Thyroid gland (tissue), 4 donors: ENCODE measurements around the gene PTPRN2. TPM values are rescaled to one million over a fixed set of nuclear protein-coding genes. Genes with fewer than 3 reads are reported as not detected.

Source experiments
- DNase-seq, 2 donors: peaks; one replicate each; pipeline ENCODE4 v3.0.0-alpha.2; 2019
- H3K27ac ChIP-seq, 3 donors: fragments of 200-600 bp; sonication (generic); 1 replicate in 2 of 3; 2 replicates in 1 of 3; pipeline ENCODE4 v1.5.1; 2016 to 2019; ENCODE audit warnings: mild to moderate bottlenecking in 1 of 3, moderate library complexity in 1 of 3
- H3K27me3 ChIP-seq: fragments of 200-600 bp; sonication (generic); one replicate; pipeline ENCODE4 v1.5.1; 2019
- H3K36me3 ChIP-seq, 2 donors: fragments of 200-600 bp; sonication (generic); one replicate each; pipeline ENCODE4 v1.5.1; 2016 to 2019
- H3K4me1 ChIP-seq, 2 donors: fragments of 200-600 bp; sonication (generic); one replicate each; pipeline ENCODE4 v1.5.1; 2017 to 2019
- H3K4me3 ChIP-seq, 3 donors: fragments of 200-600 bp; sonication (generic); replicated peaks in 1 of 3; 1 replicate in 2 of 3; 2 replicates in 1 of 3; pipeline ENCODE4 v1.5.1; 2016; ENCODE audit warnings: mild to moderate bottlenecking in 1 of 3
- H3K9me3 ChIP-seq: fragments of 200-600 bp; sonication (generic); one replicate; pipeline ENCODE4 v1.5.1; 2017
- POLR2A ChIP-seq, 2 donors: fragments of 450-650 bp; IDR thresholded peaks; one replicate each; pipeline ENCODE4 v1.6.1; 2017; ENCODE audit warnings: antibody characterized with exemption in 2 of 2, mild to moderate bottlenecking in 2 of 2, moderate library complexity in 1 of 2
- WGBS, 2 donors: methylation state at CpG; one replicate each; pipeline ENCODE4 v1.1.5; 2017; 5-methylcytosine and 5-hydroxymethylcytosine counted together
- intact Hi-C: fragments of 100-400 bp; cut with DNase I; formaldehyde crosslinking; loops from one replicate; pipeline ENCODE4 v1.15.1; 2023
- total RNA-seq, 4 donors: library from RNA; depleted of rRNA; stranded (reverse); fragments of >200 nt; gene quantifications; one replicate each; pipeline ENCODE4 v1.2.3, GENCODE V29; 2016
- TF ChIP-seq, protein P1 (sequence below), 6 experiments: fragments of 200-600 bp in 3 of 6; fragments of 450-650 bp in 3 of 6; sonication (generic) in 3 of 6; IDR thresholded peaks; one replicate each; pipeline ENCODE4 v1.5.1; 2016 to 2019; ENCODE audit warnings: antibody characterized with exemption in 6 of 6, mild to moderate bottlenecking in 2 of 6, inconsistent platforms in 1 of 6, moderate library complexity in 1 of 6

The PTPRN2 gene
- total RNA-seq, 4 donors from 2014 or later, result 4.2 to 9.9 (median 7.7) TPM

GRCh38 chr7:157498657-157499056, 1089.0 kb downstream of the PTPRN2 start:
- no peaks in the 10 kb centered on the region for H3K36me3 ChIP-seq
- no peak for DNase-seq
- intact Hi-C loops, result no loop called here
- no peak overlapping the region for H3K27ac ChIP-seq
- no peaks in the 10 kb centered on the region for H3K4me1 ChIP-seq
- WGBS, 2 donors, result 80 to 87% methylated on average over 11 to 12 of the region's 12 CpGs
- no peaks in the 10 kb centered on the region for H3K27me3 ChIP-seq
- H3K4me3 ChIP-seq, result no peak overlapping the region
- no peaks in the 10 kb centered on the region for H3K9me3 ChIP-seq
- no peak for TF ChIP-seq POLR2A (IDR thresholded peaks at IDR 0.05)
- TF ChIP-seq, protein P1, sequence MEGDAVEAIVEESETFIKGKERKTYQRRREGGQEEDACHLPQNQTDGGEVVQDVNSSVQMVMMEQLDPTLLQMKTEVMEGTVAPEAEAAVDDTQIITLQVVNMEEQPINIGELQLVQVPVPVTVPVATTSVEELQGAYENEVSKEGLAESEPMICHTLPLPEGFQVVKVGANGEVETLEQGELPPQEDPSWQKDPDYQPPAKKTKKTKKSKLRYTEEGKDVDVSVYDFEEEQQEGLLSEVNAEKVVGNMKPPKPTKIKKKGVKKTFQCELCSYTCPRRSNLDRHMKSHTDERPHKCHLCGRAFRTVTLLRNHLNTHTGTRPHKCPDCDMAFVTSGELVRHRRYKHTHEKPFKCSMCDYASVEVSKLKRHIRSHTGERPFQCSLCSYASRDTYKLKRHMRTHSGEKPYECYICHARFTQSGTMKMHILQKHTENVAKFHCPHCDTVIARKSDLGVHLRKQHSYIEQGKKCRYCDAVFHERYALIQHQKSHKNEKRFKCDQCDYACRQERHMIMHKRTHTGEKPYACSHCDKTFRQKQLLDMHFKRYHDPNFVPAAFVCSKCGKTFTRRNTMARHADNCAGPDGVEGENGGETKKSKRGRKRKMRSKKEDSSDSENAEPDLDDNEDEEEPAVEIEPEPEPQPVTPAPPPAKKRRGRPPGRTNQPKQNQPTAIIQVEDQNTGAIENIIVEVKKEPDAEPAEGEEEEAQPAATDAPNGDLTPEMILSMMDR (IDR thresholded peaks at IDR 0.05), result no peak

DNA sequence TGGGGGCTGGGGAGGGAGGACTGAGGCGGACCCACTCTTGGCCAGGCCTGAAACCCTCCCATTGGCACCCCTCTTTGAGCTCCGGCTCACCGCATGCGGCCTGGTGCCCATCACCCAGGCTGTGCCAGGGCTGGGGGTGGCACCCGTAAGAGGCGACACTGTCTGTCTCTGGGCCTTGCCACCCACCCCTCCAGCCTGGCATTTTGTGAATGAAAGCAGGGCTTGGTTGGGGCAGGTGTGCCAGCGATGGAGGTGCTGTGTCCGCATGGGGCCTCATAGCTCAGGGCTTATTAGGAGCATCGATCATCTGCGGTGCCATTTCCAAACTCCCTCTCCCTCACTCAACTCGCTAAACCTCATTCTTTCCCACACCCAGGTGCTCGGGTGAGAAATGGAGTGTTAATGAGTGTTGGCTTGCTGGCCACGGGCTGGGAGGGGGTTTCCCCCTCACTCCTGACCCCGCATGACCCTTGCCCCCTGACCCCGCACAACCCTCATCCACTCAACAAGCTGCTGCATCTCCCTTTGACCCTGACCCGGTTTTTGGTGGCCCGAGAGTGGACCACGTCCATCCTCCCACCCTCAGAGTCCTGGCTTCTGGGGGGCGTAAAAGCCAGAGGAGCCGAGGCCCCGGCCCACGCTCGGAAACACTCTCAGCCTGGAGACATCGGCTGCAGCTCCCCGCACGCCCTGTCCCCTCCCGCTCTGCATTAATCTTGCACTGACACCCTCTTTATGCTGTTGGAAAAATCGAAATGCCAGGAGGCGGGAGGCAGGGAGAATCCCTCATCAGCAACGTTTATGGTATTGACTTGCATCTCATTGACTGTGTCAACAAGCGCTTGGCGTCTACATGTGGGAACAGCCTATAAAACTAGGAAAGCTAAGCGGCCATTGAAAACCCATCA, 1089.6 kb downstream of the PTPRN2 start:
- no peaks in the 10 kb centered on the region for H3K9me3 ChIP-seq
- H3K4me3 ChIP-seq, result no peak overlapping the region
- TF ChIP-seq, protein P1 (IDR thresholded peaks at IDR 0.05), result no peak
- no peak for TF ChIP-seq POLR2A (IDR thresholded peaks at IDR 0.05)
- no peaks in the 10 kb centered on the region for H3K4me1 ChIP-seq
- no peaks in the 10 kb centered on the region for H3K36me3 ChIP-seq
- no peak overlapping the region for H3K27ac ChIP-seq
- no peaks in the 10 kb centered on the region for H3K27me3 ChIP-seq
- no peak for DNase-seq
- intact Hi-C loops, result no loop called here
- WGBS, 2 donors, result 80% methylated on average over 30 to 33 of the region's 33 CpGs

DNA sequence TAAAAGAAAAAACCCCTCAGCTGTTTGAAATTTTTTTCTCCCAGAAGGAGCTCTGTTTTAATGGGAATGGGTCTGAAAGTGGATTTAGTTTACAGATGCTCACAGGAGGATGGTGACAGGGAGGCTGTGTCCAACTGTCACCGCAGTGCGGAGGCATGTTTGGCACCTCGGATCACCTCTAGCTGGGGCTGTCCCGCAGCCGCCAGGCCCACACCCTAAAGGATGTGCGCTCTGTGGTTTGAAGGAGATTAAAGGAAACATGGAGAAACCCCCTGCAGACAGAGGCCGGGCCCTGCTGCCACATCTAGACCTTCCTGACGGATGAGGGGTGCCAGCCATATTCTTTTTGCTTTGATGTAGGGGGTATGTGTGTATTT, 1090.3 kb downstream of the PTPRN2 start:
- no peaks in the 10 kb centered on the region for H3K36me3 ChIP-seq
- no peak for TF ChIP-seq POLR2A (IDR thresholded peaks at IDR 0.05)
- TF ChIP-seq, protein P1 (IDR thresholded peaks at IDR 0.05), result no peak
- intact Hi-C loops, result no loop called here
- H3K27me3 ChIP-seq, result no peaks in the 10 kb centered on the region
- H3K9me3 ChIP-seq, result no peaks in the 10 kb centered on the region
- H3K27ac ChIP-seq, result no peak overlapping the region
- 84 to 89% methylated on average over 8 of the region's 8 CpGs for WGBS, 2 donors
- no peaks in the 10 kb centered on the region for H3K4me1 ChIP-seq
- no peak for DNase-seq
- H3K4me3 ChIP-seq, result no peak overlapping the region

- no peak for DNase-seq
- 62 to 65% methylated on average over 29 to 31 of the region's 31 CpGs for WGBS, 2 donors
These were observed 1091.0 kb downstream of the PTPRN2 start for GRCh38 chr7:157496416-157497275.

More at GRCh38 chr7:157496416-157497275, 1091.0 kb downstream of the PTPRN2 start:
- H3K36me3 ChIP-seq, result no peaks in the 10 kb centered on the region
- H3K9me3 ChIP-seq, result no peaks in the 10 kb centered on the region
- H3K4me3 ChIP-seq, result no peak overlapping the region
- H3K27ac ChIP-seq, result no peak overlapping the region
- TF ChIP-seq, protein P1 (IDR thresholded peaks at IDR 0.05), result no peak
- no peak for TF ChIP-seq POLR2A (IDR thresholded peaks at IDR 0.05)
- intact Hi-C loops, result no loop called here
- no peaks in the 10 kb centered on the region for H3K27me3 ChIP-seq
- no peaks in the 10 kb centered on the region for H3K4me1 ChIP-seq
